HEK293T (cell line): ENCODE measurements around the gene KANSL1.
"Not testable (repeated sequence)": the region's sequence is repeated elsewhere in the genome, so short reads cannot be mapped to it uniquely, and the experiment has no call there.

Experiments used
- CTCF ChIA-PET: fragments of 350-600 bp; formaldehyde crosslinking; extraction: SDS; loops from one replicate; lab custom pipeline; 2021; ENCODE audit warnings: antibody characterized with exemption, inconsistent platforms; lab: Yijun Ruan, JAX
- POLR2A ChIA-PET: fragments of 350-600 bp; formaldehyde crosslinking; extraction: SDS; loops from one replicate; lab custom pipeline; 2020; ENCODE audit warnings: antibody characterized with exemption, inconsistent platforms; lab: Yijun Ruan, JAX
- DNase-seq: peaks from one replicate; pipeline ENCODE4 v3.0.0; 2012; ENCODE audit warnings: mixed read lengths; ENCODE audit errors: extremely low spot score
- ARNT ChIP-seq: fragments of 450-650 bp; IDR thresholded peaks from 2 replicates; pipeline ENCODE4 v1.6.1; 2017; ENCODE audit warnings: mild to moderate bottlenecking
- BHLHE40 ChIP-seq: fragments of 450-650 bp; IDR thresholded peaks from 2 replicates; pipeline ENCODE4 v1.6.1; 2016; ENCODE audit warnings: mild to moderate bottlenecking, moderate library complexity, borderline replicate concordance
- CTBP1 ChIP-seq: fragments of 450-650 bp; IDR thresholded peaks from 2 replicates; pipeline ENCODE4 v1.6.1; 2016; ENCODE audit warnings: borderline replicate concordance
- ELF4 ChIP-seq: fragments of 450-650 bp; IDR thresholded peaks from 2 replicates; pipeline ENCODE4 v1.6.1; 2017; ENCODE audit warnings: antibody characterized with exemption
- FOXA1 ChIP-seq: fragments of 450-650 bp; IDR thresholded peaks from 2 replicates; pipeline ENCODE4 v1.6.1; 2016; ENCODE audit warnings: mild to moderate bottlenecking
- FOXK2 ChIP-seq: fragments of 450-650 bp; IDR thresholded peaks from 2 replicates; pipeline ENCODE4 v1.6.1; 2016; ENCODE audit warnings: mild to moderate bottlenecking
- FOXM1 ChIP-seq: fragments of 450-650 bp; IDR thresholded peaks from 2 replicates; pipeline ENCODE4 v1.6.1; 2017; ENCODE audit warnings: mild to moderate bottlenecking, borderline replicate concordance
- HDGF ChIP-seq: fragments of 450-650 bp; IDR thresholded peaks from 2 replicates; pipeline ENCODE4 v1.6.1; 2017; ENCODE audit warnings: antibody characterized with exemption, borderline replicate concordance
- L3MBTL2 ChIP-seq: fragments of 450-650 bp; conservative IDR thresholded peaks from 2 replicates; pipeline ENCODE4 v1.6.1; 2016; ENCODE audit warnings: mild to moderate bottlenecking
- LEF1 ChIP-seq: fragments of 450-650 bp; IDR thresholded peaks from 2 replicates; pipeline ENCODE4 v1.6.1; 2017; ENCODE audit warnings: mild to moderate bottlenecking, borderline replicate concordance
- NFRKB ChIP-seq: fragments of 450-650 bp; IDR thresholded peaks from 2 replicates; pipeline ENCODE4 v1.6.1; 2016; ENCODE audit warnings: mild to moderate bottlenecking, moderate library complexity
- SP1 ChIP-seq: fragments of 450-650 bp; IDR thresholded peaks from 2 replicates; pipeline ENCODE4 v1.6.1; 2017
- SUZ12 ChIP-seq: fragments of 450-650 bp; IDR thresholded peaks from 2 replicates; pipeline ENCODE4 v1.6.1; 2016; ENCODE audit warnings: mild to moderate bottlenecking
- TARDBP ChIP-seq: fragments of 450-650 bp; IDR thresholded peaks from 2 replicates; pipeline ENCODE4 v1.6.1; 2016
- ZNF384 ChIP-seq: fragments of 450-650 bp; IDR thresholded peaks from 2 replicates; pipeline ENCODE4 v1.6.1; 2016
- TF ChIP-seq, protein P1 (sequence below): fragments of 450-650 bp; IDR thresholded peaks from 2 replicates; pipeline ENCODE4 v1.6.1; 2016

KANSL1 gene

DNA sequence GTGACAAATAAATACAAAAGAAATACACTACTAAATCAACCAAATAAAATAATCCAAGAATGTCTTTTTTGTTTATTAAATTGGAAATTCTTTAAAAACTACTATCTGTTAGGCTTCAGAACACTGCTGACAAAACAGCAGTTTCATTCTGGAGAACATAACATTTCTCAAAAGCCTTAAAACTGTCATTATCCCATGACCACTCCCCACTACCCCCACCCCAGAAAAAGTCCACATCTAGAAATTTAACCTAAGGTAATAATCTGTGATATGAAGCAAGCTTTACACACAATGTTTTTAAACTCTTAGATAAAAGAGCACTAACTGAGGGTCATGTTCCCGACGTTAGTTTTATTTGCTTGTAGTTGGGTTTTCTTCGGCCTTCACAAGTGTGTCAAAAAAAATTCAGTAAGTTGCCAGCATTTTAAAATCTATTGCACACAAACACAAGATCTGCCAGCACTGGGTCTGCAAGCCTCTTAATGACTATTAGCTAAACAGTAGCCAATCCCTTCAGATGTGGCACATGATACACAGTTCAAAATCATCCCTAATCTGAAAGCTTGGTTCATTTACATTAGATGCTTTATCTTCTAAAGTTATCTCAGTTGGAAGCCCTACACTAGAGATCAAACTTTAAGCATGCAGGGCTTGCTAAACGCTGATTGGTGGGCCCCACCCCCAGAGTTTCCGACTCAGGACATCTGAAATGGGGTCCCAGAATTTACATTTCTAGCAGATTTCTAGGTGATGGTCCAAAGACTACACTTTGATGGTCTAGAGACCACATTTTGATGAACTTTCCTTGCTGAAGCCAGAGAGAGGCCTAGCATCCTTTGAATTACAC is 75.2 kb downstream of the KANSL1 start:
- DNase-seq = no peak
- POLR2A ChIA-PET = interaction anchor here (1.0 kb wide), 1 partner anchor 41 kb away, joined by 3 read pairs; no protein-coding TSS in a partner anchor

DNA sequence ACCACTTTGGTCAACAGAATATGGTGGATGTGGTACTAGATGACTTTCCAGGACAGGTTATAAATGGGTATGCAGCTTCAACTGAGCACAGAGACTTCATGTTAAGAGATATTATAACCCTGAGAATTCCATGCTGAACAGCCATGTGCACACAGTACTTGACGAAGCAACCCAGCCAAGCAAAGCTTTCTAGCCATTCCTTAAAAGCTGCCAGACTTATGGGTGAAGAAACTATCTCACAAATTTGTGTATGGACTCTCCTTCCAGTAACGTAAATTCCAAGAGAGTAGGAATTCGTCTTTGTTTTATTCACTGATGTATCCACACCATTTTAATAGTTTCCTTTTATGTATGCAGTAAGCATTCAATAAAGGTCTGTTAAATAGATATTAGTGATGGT is 76.1 kb downstream of the KANSL1 start:
- POLR2A ChIA-PET = interaction anchor here (0.6 to 1.3 kb wide), 3 partner anchors 28 to 76 kb away, joined by 3 to 4 read pairs (median 3); partner anchors contain the start of gene KANSL1
- CTCF ChIA-PET = interaction anchor here (3.4 kb wide), 1 partner anchor 76 kb away, joined by 13 read pairs; the partner anchor contains the start of gene KANSL1
- no peak for DNase-seq
- TF ChIP-seq ZNF384 = no peak

More for the DNA sequence above, 75.2 kb downstream of the KANSL1 start:
- CTCF ChIA-PET = interaction anchor here (1.5 to 3.4 kb wide), 2 partner anchors 69 to 75 kb away, joined by 6 to 13 read pairs; partner anchors contain the start of gene KANSL1
- TF ChIP-seq CTBP1 (no peak), SUZ12 (no peak), SP1 (no peak), FOXM1 (no peak), BHLHE40 (no peak), ELF4 (no peak), TARDBP (no peak), LEF1 (no peak), ARNT (no peak), FOXK2 (no peak), HDGF (no peak), L3MBTL2 (no peak), ZNF384 (no peak), NFRKB (no peak), FOXA1 (no peak)
- TF ChIP-seq, protein P1, sequence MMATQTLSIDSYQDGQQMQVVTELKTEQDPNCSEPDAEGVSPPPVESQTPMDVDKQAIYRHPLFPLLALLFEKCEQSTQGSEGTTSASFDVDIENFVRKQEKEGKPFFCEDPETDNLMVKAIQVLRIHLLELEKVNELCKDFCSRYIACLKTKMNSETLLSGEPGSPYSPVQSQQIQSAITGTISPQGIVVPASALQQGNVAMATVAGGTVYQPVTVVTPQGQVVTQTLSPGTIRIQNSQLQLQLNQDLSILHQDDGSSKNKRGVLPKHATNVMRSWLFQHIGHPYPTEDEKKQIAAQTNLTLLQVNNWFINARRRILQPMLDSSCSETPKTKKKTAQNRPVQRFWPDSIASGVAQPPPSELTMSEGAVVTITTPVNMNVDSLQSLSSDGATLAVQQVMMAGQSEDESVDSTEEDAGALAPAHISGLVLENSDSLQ = no peak

DNA sequence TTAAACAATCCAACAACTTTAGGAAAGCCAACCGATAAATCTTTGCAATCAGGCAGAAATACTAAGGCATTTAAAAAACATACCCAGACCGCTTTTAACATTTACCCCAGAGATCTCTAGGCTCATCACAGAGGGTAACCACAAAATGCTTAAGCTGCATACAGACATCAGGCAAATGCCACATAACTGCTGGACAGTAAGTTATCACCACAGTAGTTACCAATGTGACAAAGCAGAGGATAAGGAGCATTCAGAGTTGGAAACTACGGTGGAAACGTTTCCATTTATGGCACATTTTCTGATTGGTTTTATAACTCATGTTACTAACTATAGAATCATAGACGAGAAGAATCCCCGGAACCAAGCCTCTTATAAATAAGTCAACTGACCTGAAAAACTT is 77.5 kb downstream of the KANSL1 start:
- CTCF ChIA-PET = interaction anchor here (3.4 kb wide), 1 partner anchor 77 kb away, joined by 13 read pairs; the partner anchor contains the start of gene KANSL1
- no peak for TF ChIP-seq FOXK2
- TF ChIP-seq HDGF = no peak
- TF ChIP-seq, protein P1 = no peak
- no peak for TF ChIP-seq SP1
- no peak for TF ChIP-seq BHLHE40
- no peak for TF ChIP-seq NFRKB
- TF ChIP-seq L3MBTL2 = no peak
- no peak for TF ChIP-seq ELF4
- no peak for TF ChIP-seq FOXM1
- TF ChIP-seq TARDBP = no peak
- TF ChIP-seq SUZ12 = no peak
- no peak for TF ChIP-seq ZNF384
- no peak for TF ChIP-seq ARNT
- no peak for DNase-seq
- POLR2A ChIA-PET = interaction anchor here (0.8 kb wide), 1 partner anchor 13 kb away, joined by 3 read pairs; no protein-coding TSS in a partner anchor

DNA sequence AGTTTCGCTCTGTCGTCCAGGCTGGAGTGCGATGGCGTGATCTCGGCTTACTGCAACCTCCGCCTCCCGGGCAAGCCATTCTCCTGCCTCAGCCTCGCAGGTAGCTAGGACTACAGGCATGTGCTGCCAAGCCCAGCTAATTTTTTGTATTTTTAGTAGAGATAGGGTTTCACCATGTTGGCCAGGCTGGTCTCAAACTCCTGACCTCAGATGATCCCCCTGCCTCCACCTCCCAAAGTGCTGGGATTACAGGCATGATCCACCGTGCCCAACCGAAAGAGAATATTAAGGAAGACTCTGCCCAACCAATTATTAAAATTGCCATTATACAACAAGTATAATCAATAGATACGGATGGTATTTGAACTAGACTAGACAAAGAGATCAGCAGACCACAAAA is 82.0 kb downstream of the KANSL1 start:
- CTCF ChIA-PET, DNase-seq, POLR2A ChIA-PET: not testable (repeated sequence)
- 0 out of 2 replicates have a peak, but pooled peaks have one; percentile 27 for TF ChIP-seq L3MBTL2

DNA sequence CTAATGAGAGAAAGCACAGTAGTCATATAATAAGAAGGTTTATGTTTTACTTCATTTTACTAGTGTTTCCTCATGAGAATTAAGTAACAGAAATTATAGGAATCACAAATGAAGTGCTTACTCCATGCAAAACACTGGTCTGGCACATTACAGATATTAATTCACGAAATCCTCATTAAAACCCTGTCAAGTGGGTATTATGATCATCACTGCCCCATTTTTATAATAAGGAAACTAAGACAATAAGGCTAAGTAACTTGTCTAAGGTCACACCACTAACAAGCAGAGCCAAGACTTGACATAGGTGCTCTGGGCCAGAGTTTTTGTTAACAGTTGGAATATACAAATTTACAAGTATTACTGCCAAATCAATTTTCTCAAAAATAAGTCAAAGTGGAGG is 83.0 kb downstream of the KANSL1 start:
- CTCF ChIA-PET = interaction anchor here (1.1 to 2.4 kb wide), 2 partner anchors 14 to 83 kb away, joined by 3 to 11 read pairs; partner anchors contain the start of gene KANSL1
- TF ChIP-seq, protein P1 = no peak
- TF ChIP-seq CTBP1 = no peak

DNA sequence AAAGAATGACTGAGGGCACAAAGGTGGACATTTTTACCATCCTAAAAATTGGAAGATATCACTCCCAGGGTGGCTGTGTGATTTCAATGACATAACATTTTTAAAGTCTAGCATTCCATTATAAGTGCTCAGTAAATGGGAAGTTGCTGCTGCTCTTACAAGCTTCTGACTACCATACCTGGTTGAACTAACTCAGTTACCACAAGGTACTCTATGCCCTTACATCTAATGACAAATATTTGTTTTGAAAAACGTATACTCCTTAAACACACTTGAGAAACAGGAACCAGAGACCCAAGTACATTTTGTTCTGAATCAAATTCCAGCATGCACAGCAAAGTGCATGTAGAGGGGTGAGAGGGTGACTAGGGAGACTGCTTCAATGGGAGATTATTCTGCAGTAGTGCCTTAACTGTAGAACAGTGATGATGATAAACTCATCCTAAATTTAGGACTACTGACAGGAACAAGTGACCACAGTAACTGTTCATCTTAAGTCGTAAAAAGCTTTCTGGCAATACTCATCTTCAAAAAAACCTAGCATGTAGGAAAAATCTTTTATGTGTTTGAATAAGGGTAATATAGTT is 83.5 kb downstream of the KANSL1 start:
- ChIA-PET POLR2A (interaction anchor here (1.3 kb wide), 1 partner anchor 83 kb away, joined by 4 read pairs; the partner anchor contains the start of gene KANSL1), CTCF (interaction anchor here (1.1 to 2.4 kb wide), 2 partner anchors 14 to 83 kb away, joined by 3 to 11 read pairs; partner anchors contain the start of gene KANSL1)
- no peak for TF ChIP-seq FOXM1
- TF ChIP-seq, protein P1 = no peak
- no peak for TF ChIP-seq ELF4
- no peak for TF ChIP-seq LEF1
- TF ChIP-seq FOXK2 = no peak
- TF ChIP-seq L3MBTL2 = no peak
- no peak for DNase-seq

More for the DNA sequence above, 83.0 kb downstream of the KANSL1 start:
- POLR2A ChIA-PET = no interaction called here
- no peak for DNase-seq
